AG09319 (cell line): Measurements from ENCODE around the gene LRRC14B.

Source experiments
- DNase-seq: peaks from one replicate; pipeline ENCODE4 v3.0.0-alpha.2; 2010; ENCODE audit warnings: low read depth; ENCODE audit errors: extremely low read depth
- TF ChIP-seq, protein P1 (sequence below): IDR thresholded peaks from 2 replicates; pipeline ENCODE4 v1.5.1; 2011; ENCODE audit warnings: low read depth, mild to moderate bottlenecking, inconsistent platforms, low read length, moderate library complexity

Gene LRRC14B

DNA sequence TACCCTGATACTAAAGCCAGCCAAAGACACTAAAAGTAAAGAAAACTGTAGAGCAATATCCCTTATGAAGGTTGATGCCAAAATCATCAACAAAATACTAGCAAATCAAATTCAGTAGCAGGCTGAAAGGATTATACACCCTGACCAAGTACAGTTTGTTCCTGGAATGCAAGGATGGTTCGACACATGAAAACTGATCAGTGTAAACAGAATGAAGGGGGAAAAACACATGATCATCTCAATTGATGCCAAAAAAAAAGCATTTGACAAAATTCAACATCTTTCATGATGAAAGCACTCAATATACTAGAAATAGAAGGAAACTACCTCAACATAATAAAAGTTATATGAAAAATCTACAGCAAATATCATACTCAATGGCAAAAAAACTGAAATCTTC, 43.5 kb upstream of the LRRC14B start:
- no peak for DNase-seq
- TF ChIP-seq, protein P1, sequence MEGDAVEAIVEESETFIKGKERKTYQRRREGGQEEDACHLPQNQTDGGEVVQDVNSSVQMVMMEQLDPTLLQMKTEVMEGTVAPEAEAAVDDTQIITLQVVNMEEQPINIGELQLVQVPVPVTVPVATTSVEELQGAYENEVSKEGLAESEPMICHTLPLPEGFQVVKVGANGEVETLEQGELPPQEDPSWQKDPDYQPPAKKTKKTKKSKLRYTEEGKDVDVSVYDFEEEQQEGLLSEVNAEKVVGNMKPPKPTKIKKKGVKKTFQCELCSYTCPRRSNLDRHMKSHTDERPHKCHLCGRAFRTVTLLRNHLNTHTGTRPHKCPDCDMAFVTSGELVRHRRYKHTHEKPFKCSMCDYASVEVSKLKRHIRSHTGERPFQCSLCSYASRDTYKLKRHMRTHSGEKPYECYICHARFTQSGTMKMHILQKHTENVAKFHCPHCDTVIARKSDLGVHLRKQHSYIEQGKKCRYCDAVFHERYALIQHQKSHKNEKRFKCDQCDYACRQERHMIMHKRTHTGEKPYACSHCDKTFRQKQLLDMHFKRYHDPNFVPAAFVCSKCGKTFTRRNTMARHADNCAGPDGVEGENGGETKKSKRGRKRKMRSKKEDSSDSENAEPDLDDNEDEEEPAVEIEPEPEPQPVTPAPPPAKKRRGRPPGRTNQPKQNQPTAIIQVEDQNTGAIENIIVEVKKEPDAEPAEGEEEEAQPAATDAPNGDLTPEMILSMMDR = no peak

DNA sequence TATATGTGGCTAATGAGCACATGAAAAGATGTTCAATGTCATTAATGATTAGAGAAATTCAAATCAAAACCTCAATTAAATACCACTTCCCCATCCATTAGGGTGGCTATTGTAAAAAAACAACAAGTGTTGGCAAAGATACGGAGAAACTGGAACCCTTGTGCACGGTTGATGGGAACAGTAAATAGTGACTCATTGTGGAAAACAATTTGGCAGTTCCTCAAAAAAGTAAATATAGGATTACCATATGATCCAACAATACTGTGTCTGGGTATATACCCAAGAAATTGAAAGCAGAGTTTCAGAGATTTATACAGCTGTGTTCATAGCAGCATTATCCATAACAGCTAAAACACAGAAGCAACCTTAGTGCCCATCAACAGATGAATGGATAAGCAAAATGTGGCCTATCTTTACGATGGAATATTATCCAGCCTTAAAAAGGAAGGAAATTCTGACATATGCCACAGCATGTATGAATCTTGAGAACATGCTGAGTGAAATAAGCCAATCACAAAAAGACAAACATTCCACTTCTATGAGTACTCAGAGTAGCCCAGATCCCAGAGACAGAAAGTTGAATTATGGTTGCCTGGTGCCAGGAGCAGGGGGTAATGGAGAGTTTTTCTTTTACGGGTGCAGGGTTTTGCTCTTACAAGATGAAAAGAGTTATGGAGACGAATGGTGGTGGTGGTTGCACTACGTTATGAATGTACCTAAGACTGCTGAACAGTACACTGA, 41.4 kb upstream of the LRRC14B start:
- TF ChIP-seq, protein P1 = no peak
- no peak for DNase-seq

DNA sequence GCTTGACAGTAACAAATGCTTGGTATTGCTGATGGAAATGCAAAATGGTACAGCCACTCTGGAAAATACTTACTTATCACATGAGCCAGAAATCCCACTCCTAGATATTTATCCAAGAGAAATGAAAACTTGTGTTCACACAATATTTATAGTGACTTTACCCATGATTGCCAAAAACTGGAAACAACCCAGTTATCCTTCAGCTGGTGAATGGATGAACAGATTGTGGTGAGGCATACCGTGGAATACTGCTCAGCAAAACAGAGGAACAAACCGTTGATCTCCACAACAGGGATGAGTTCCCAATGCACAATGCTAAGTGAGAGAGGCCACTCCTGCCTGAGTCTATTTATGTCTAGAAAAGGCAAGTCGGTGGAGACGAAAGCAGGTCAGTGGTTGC, 40.5 kb upstream of the LRRC14B start:
- DNase-seq = no peak

DNA sequence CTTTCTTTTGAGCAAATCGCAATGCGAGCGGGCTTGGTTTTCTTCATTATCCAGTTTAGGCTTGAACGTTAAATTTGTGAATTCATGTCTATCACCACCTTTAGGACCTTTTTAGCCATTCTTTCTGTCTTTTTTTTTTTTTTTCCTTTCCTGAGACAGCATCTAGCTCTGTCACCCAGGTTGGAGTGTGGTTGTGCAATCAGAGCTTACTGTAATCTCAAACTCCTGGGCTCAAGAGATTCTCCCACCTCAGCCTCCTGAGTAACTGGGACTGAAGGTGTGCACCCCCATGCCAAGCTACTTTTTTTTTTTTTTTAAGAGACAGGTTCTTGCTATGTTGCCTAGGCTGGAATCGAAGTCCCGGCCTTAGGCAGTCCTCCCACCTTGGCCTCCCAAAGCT, 39.2 kb upstream of the LRRC14B start:
- no peak for DNase-seq
- TF ChIP-seq, protein P1 = no peak

More for the DNA sequence above, 40.5 kb upstream of the LRRC14B start:
- TF ChIP-seq, protein P1 = no peak

DNA sequence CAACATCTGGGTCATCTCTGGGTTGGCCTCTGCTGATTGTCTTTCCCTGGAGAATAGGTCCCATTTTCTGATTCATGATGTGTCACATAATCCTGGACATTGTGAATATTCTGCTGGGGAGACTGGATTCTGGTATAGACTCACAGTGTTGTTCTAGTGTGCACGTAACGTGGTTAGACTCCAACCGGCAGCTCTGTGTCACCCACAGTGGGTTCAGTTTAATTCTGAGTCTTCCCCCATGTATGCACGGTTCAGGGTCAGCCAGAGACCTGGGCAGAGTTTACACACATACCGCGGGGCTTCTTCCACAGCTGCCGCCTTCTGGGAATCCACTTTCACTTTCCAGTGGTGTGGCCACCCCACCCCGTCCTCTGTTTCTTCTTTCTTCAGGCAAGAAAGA, 38.0 kb upstream of the LRRC14B start:
- no peak for DNase-seq
- TF ChIP-seq, protein P1 = no peak

DNA sequence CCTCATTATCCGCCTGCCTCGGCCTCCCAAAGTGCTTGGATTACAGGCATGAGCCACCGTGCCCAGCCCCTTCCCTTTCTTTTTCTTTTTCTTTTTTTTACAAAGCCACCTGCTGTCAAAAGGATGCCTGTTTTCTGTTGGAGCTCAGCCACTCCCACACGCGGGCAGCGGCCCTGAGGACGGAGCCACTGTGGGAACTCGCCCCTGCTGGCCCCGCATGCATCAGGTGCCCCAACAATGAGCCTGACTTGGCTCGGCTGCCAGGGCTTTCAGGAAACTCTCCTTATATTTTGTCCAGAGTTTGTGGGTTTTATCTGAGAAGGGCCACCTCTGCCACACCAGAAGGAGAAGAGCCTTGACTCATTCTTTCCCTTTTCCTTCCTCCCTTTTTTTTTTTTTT, 37.1 kb upstream of the LRRC14B start:
- TF ChIP-seq, protein P1 = no peak
- no peak for DNase-seq

DNA sequence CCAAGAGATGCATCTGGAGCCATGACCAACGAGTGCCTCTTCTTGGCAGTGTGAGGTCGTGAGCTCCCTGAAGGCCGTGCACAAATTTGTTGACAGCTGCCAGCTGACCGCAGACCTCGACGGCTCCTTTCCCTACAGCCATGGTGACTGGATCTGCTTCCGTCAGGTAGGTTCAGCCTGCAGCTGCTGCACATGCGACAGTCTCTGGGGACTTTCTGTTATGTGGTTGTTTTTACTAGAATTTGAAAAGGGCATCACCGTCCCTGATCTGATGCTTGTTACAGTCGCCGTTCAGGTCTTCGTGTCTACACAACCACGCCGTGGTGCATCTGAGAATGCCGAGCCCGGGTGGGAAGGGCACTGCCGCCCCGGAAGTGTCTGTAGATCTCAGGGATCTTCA, 36.5 kb upstream of the LRRC14B start:
- no peak for DNase-seq

More for the DNA sequence above, 36.5 kb upstream of the LRRC14B start:
- TF ChIP-seq, protein P1 = no peak
